H1 (cell line): ENCODE data around the gene CCDC28B. TPM values are rescaled to one million over a fixed set of nuclear protein-coding genes. Genes with fewer than 3 reads are reported as not detected.

Experiments used
- CTCF ChIA-PET: fragments of 300-600 bp; sonication (Branson Sonifier 250); formaldehyde crosslinking; loops from one replicate; lab custom pipeline; 2021; ENCODE audit not compliant: partially characterized antibody; lab: Charles Lee
- POLR2A ChIA-PET: fragments of 300-600 bp; sonication (Branson Sonifier 250); formaldehyde crosslinking; loops from one replicate; lab custom pipeline; 2021; ENCODE audit warnings: inconsistent platforms; ENCODE audit not compliant: partially characterized antibody; lab: Charles Lee
- DNase-seq, 2 experiments: peaks; one replicate each; pipeline versions ENCODE4 v3.0.0 to v3.0.0-alpha.2; 2010 to 2022; ENCODE audit warnings: low spot score in 2 of 2, low read depth in 1 of 2, mixed read lengths in 1 of 2
- FAIRE-seq: peaks from 2 replicates; lab custom pipeline; 2011; peaks lifted over from hg19 to GRCh38; lab: Jason Lieb, UNC
- H2AFZ ChIP-seq: 2 replicates; pipeline ENCODE4 v1.8.1; 2012; ENCODE audit warnings: low read length, inconsistent platforms
- H2AK5ac ChIP-seq: 2 replicates; pipeline ENCODE4 v1.6.1; 2013; ENCODE audit warnings: low read depth, low read length
- H2BK120ac ChIP-seq: replicated peaks from 2 replicates; pipeline ENCODE3; 2013; ENCODE audit warnings: low read depth, low read length, inconsistent platforms
- H2BK12ac ChIP-seq: 2 replicates; pipeline ENCODE4 v1.6.1; 2013; ENCODE audit warnings: low read depth, low read length
- H2BK15ac ChIP-seq: 2 replicates; pipeline ENCODE4 v1.6.1; 2013; ENCODE audit warnings: low read length
- H2BK20ac ChIP-seq: 2 replicates; pipeline ENCODE4 v1.6.1; 2013; ENCODE audit warnings: low read length
- H2BK5ac ChIP-seq: 2 replicates; pipeline ENCODE4 v1.6.1; 2013; ENCODE audit warnings: low read depth, low read length
- H3K14ac ChIP-seq: 2 replicates; pipeline ENCODE4 v1.6.1; 2013; ENCODE audit warnings: inconsistent platforms; ENCODE audit not compliant: insufficient read length
- H3K18ac ChIP-seq: 2 replicates; pipeline ENCODE4 v1.6.1; 2013; ENCODE audit warnings: low read length; ENCODE audit errors: extremely low read depth
- H3K23ac ChIP-seq: 2 replicates; pipeline ENCODE4 v1.6.1; 2013; ENCODE audit warnings: inconsistent platforms; ENCODE audit not compliant: insufficient read length
- H3K23me2 ChIP-seq: 2 replicates; pipeline ENCODE4 v1.6.1; 2013; ENCODE audit warnings: low read depth, low read length
- H3K27ac ChIP-seq: 2 replicates; pipeline ENCODE4 v1.6.1; 2011; ENCODE audit warnings: low read depth, low read length, inconsistent platforms
- H3K27me3 ChIP-seq, 4 experiments: replicated peaks in 1 of 4; 1 replicate in 1 of 4; 2 replicates in 3 of 4; pipeline versions ENCODE4 v1.6.1 to v1.8.1; 2011 to 2013; ENCODE audit warnings: low read length in 3 of 4, mild to moderate bottlenecking in 3 of 4, inconsistent platforms in 2 of 4, mixed read lengths in 2 of 4, moderate library complexity in 1 of 4; ENCODE audit not compliant: control insufficient read depth in 3 of 4, insufficient read depth in 3 of 4; ENCODE audit errors: extremely low read depth in 1 of 4
- H3K36me3 ChIP-seq, 4 experiments: 2 replicates each; pipeline versions ENCODE4 v1.6.1 to v1.8.1; 2011 to 2013; ENCODE audit warnings: mild to moderate bottlenecking in 4 of 4, low read length in 3 of 4, moderate library complexity in 2 of 4, control low read depth in 1 of 4, inconsistent platforms in 1 of 4; ENCODE audit not compliant: insufficient read depth in 4 of 4, control insufficient read depth in 2 of 4
- H3K4ac ChIP-seq: replicated peaks from 2 replicates; pipeline ENCODE3; 2013; ENCODE audit warnings: low read length, low read depth, mixed read lengths, inconsistent platforms; ENCODE audit not compliant: insufficient read length
- H3K4me1 ChIP-seq, 4 experiments: replicated peaks in 1 of 4; 1 replicate in 1 of 4; 2 replicates in 3 of 4; pipeline versions ENCODE4 v1.6.1 to v1.8.1; 2011 to 2013; ENCODE audit warnings: low read length in 3 of 4, inconsistent platforms in 2 of 4, mixed read lengths in 1 of 4; ENCODE audit not compliant: insufficient read depth in 4 of 4, control insufficient read depth in 3 of 4
- H3K4me2 ChIP-seq, 2 experiments: 2 replicates each; pipeline versions ENCODE4 v1.6.1 to v1.8.1; 2011 to 2013; ENCODE audit warnings: low read depth in 2 of 2, low read length in 2 of 2, control low read depth in 1 of 2, inconsistent platforms in 1 of 2, mild to moderate bottlenecking in 1 of 2; ENCODE audit not compliant: insufficient read depth in 1 of 2
- H3K4me3 ChIP-seq, 4 experiments: fragments of 200-600, 300-600 bp in 1 of 4; sonication (generic), shearing (Covaris generic), sonication (Bioruptor Twin) in 1 of 4; 2 replicates each; pipeline versions ENCODE4 v1.5.1 to v1.8.1; 2011 to 2016; ENCODE audit warnings: low read length in 4 of 4, low read depth in 3 of 4, control low read depth in 2 of 4, inconsistent platforms in 2 of 4, mild to moderate bottlenecking in 2 of 4, mixed read lengths in 1 of 4, moderate library complexity in 1 of 4; ENCODE audit not compliant: insufficient read depth in 2 of 4; ENCODE audit errors: extremely low read depth in 1 of 4
- H3K56ac ChIP-seq: replicated peaks from 2 replicates; pipeline ENCODE3; 2013; ENCODE audit warnings: low read depth, mild to moderate bottlenecking, mixed read lengths, low read length, inconsistent platforms; ENCODE audit not compliant: insufficient read length
- H3K79me1 ChIP-seq: 2 replicates; pipeline ENCODE4 v1.6.1; 2013; ENCODE audit warnings: low read depth, low read length, control low read depth
- H3K79me2 ChIP-seq, 2 experiments: 2 replicates each; pipeline versions ENCODE4 v1.6.1 to v1.8.1; 2012 to 2013; ENCODE audit warnings: low read length in 2 of 2, mild to moderate bottlenecking in 2 of 2, inconsistent platforms in 1 of 2; ENCODE audit not compliant: insufficient read depth in 2 of 2, control insufficient read depth in 1 of 2
- H3K9ac ChIP-seq, 4 experiments: replicated peaks in 1 of 4; 1 replicate in 1 of 4; 2 replicates in 3 of 4; pipeline versions ENCODE4 v1.6.1 to v1.8.1; 2011 to 2013; ENCODE audit warnings: low read depth in 3 of 4, low read length in 3 of 4, control low read depth in 2 of 4, mild to moderate bottlenecking in 2 of 4, moderate library complexity in 2 of 4, inconsistent platforms in 1 of 4; ENCODE audit errors: extremely low read depth in 1 of 4
- H3K9me3 ChIP-seq, 2 experiments: 2 replicates each; pipeline versions ENCODE4 v1.6.1 to v1.8.1; 2012 to 2013; ENCODE audit warnings: mild to moderate bottlenecking in 2 of 2, moderate library complexity in 2 of 2, control low read depth in 1 of 2, inconsistent platforms in 1 of 2, low read depth in 1 of 2, low read length in 1 of 2, mixed read lengths in 1 of 2; ENCODE audit not compliant: insufficient read depth in 2 of 2
- H4K20me1 ChIP-seq, 2 experiments: replicated peaks in 1 of 2; 2 replicates each; pipeline versions ENCODE3 to v1.8.1; 2011 to 2013; ENCODE audit warnings: inconsistent platforms in 2 of 2, low read length in 2 of 2, mild to moderate bottlenecking in 1 of 2; ENCODE audit not compliant: insufficient read depth in 2 of 2, control insufficient read depth in 1 of 2
- H4K5ac ChIP-seq: 2 replicates; pipeline ENCODE4 v1.6.1; 2013; ENCODE audit warnings: low read length, low read depth, mixed read lengths, inconsistent platforms; ENCODE audit not compliant: insufficient read length
- H4K8ac ChIP-seq: 2 replicates; pipeline ENCODE4 v1.8.0; 2013; ENCODE audit warnings: mild to moderate bottlenecking, moderate library complexity, low read length, inconsistent platforms; ENCODE audit not compliant: insufficient read depth; ENCODE audit errors: extremely low read depth
- H4K91ac ChIP-seq: replicated peaks from 2 replicates; pipeline ENCODE3; 2013; ENCODE audit warnings: low read length, mixed read lengths, inconsistent platforms; ENCODE audit not compliant: insufficient read length
- CHD2 ChIP-seq: IDR thresholded peaks from 2 replicates; pipeline ENCODE4 v1.6.1; 2012; ENCODE audit warnings: low read length, improper control_type of control experiment
- CTCF ChIP-seq, 3 experiments: IDR thresholded peaks; 1 replicate in 2 of 3; 2 replicates in 1 of 3; pipeline versions ENCODE4 v1.5.1 to v1.6.1; 2011; ENCODE audit warnings: low read length in 3 of 3, mild to moderate bottlenecking in 3 of 3, inconsistent platforms in 2 of 3, low read depth in 1 of 3, moderate library complexity in 1 of 3; ENCODE audit not compliant: insufficient read depth in 1 of 3; ENCODE audit errors: control extremely low read depth in 1 of 3
- GABPA ChIP-seq: IDR thresholded peaks from 2 replicates; pipeline ENCODE4 v1.6.1; 2011; ENCODE audit warnings: mild to moderate bottlenecking, low read length, moderate library complexity, borderline replicate concordance; ENCODE audit not compliant: insufficient read depth
- HDAC6 ChIP-seq: IDR thresholded peaks from one replicate; pipeline ENCODE4 v1.7.1; 2012; ENCODE audit warnings: low read depth, mild to moderate bottlenecking, inconsistent platforms, low read length, moderate library complexity
- PHF8 ChIP-seq: fragments of 200-600 bp; sonication (generic); conservative IDR thresholded peaks from 2 replicates; pipeline ENCODE4 v1.7.1; 2012; ENCODE audit warnings: low read depth, mild to moderate bottlenecking, inconsistent platforms, low read length, moderate library complexity
- ZNF274 ChIP-seq: IDR thresholded peaks from 2 replicates; pipeline ENCODE4 v1.7.0; 2012; ENCODE audit warnings: low read length, borderline replicate concordance; ENCODE audit errors: extremely low read depth
- WGBS, 2 experiments: shearing (Covaris generic) in 1 of 2; methylation state at CpG; one replicate each; pipeline versions ENCODE4 v1.1.6 to v1.1.7; 2013 to 2015; ENCODE audit warnings: low lambda C conversion rate in 2 of 2, mixed read lengths in 2 of 2, inconsistent platforms in 1 of 2, low coverage in 1 of 2, missing lambda C conversion rate in 1 of 2; ENCODE audit not compliant: insufficient replicate concordance in 2 of 2, insufficient coverage in 1 of 2, insufficient read length in 1 of 2; ENCODE audit errors: extremely low coverage in 1 of 2, missing lambda C conversion rate in 1 of 2; 5-methylcytosine and 5-hydroxymethylcytosine counted together
- polyA plus RNA-seq, 7 experiments: library from polyadenylated mRNA; depleted of rRNA in 3 of 7; stranded (reverse) in 5 of 7; unstranded in 2 of 7; fragments of >200 nt in 5 of 7; fragments of 200-250 nt in 2 of 7; gene quantifications; 1 replicate in 5 of 7; 2 replicates in 1 of 7; 4 replicates in 1 of 7; pipeline versions ENCODE4 v1.2.1 to v1.2.3, GENCODE V29; 2011 to 2013; ENCODE audit warnings: missing spikeins in 2 of 7, mixed read lengths in 2 of 7
- total RNA-seq: library from RNA; stranded (reverse); fragmentation: NEBNext Ultra II Directional; extraction: Animal tissue kit (Norgen Biotek cat#: 25700); gene quantifications from 2 replicates; pipeline ENCODE4 v1.2.1, GENCODE V29; 2021

The CCDC28B gene
- total and polyA plus RNA-seq, 2 of the 8 experiments (the other 6 are each of a cell fraction or from before 2014, with no cell fraction given): 16.7 to 17.1 TPM

GRCh38 chr1:32239790-32240139 lies 39.4 kb downstream of the CCDC28B start:
- Histone ChIP-seq H3K4me2 (peak overlapping the region; percentile 84 to 92), H2BK5ac (peak overlapping the region; percentile 96), H3K23ac (no peak overlapping the region), H4K8ac (peak overlapping the region; percentile 87), H3K56ac (peak overlapping the region; percentile 5), H2AK5ac (no peak overlapping the region; the same call in 1 of the 2 replicates), H2BK15ac (peak overlapping the region; percentile 88; the same call in 1 of the 2 replicates), H3K14ac (no peak overlapping the region), H4K5ac (peak overlapping the region; percentile 66), H3K36me3 (peaks cover 0 to under 1% (median under 1%) of the 10 kb centered on the region in 4 experiments; a peak in 4 of 8 replicates), H3K27ac (peak overlapping the region; percentile 55), H4K20me1 (no peaks in the 10 kb centered on the region), H4K91ac (peak overlapping the region; percentile 94), H3K18ac (peak overlapping the region; percentile 99), H3K9ac (peak overlapping the region; percentile 63 to 79 (median 68)), H3K79me2 (no peaks in the 10 kb centered on the region), H3K27me3 (no peaks in the 10 kb centered on the region; a peak in 1 of 7 replicates), H3K4me1 (peaks cover 0 to 7% (median 3%) of the 10 kb centered on the region in 4 experiments; a peak in 3 of 7 replicates), H3K23me2 (peaks cover 16% of the 10 kb centered on the region), H3K9me3 (no peaks in the 10 kb centered on the region), H3K4ac (no peak overlapping the region), H2AFZ (peak overlapping the region; percentile 62; the same call in 1 of the 2 replicates), H2BK120ac (no peak overlapping the region), H3K79me1 (no peaks in the 10 kb centered on the region), H3K4me3 (peak overlapping the region; percentile 65 to 91 (median 68)), H2BK12ac (peak overlapping the region; percentile 95; the same call in 1 of the 2 replicates), H2BK20ac (no peak overlapping the region)
- no peak for TF ChIP-seq HDAC6
- TF ChIP-seq PHF8: 0 out of 2 replicates have a peak, but pooled peaks have one; percentile 33
- TF ChIP-seq GABPA: 0 out of 2 replicates have a peak, but pooled peaks have one; percentile 17
- no peak for TF ChIP-seq CHD2
- TF ChIP-seq CTCF (IDR thresholded peaks at IDR 0.05; ENCODE audit: control extremely low read depth in 1 of 3, insufficient read depth in 1 of 3, low read depth in 1 of 3, low read length in 3 of 3): 0 out of 4 replicates have a peak, but pooled peaks of 1 of the 3 experiments have one; percentile 1
- TF ChIP-seq ZNF274: no peak
- WGBS, 2 experiments: 2% methylated on average over 20 of the region's 20 CpGs; no CpG with 5 or more reads in 1 of the 2 experiments
- ChIA-PET CTCF (interaction anchor here (0.8 to 7.3 kb wide), 17 partner anchors 7 to 93 kb away, joined by 3 to 70 read pairs (median 4); partner anchors contain the start of genes FAM167B, IQCC and LCK), POLR2A (interaction anchor here (0.7 to 9.1 kb wide), 31 partner anchors 11 to 296 kb away, joined by 3 to 73 read pairs (median 5); partner anchors contain the start of genes BSDC1, CCDC28B, EIF3I and IQCC)
- no peak for FAIRE-seq
- no peak for DNase-seq
